ENCODE results near the gene ANKRD35.

The ANKRD35 gene

GRCh38 chr1:145912128-145912641 is 26.5 kb upstream of the ANKRD35 start:
- H3K4me3 ChIP-seq (ENCODE audit: low read length) = no peak overlapping the region
- TF ChIP-seq ZNF274 (IDR thresholded peaks at IDR 0.05; ENCODE audit: low read depth, low read length) = no peak

GRCh38 chr1:145908653-145909052 is 23.0 kb upstream of the ANKRD35 start:
- no peak overlapping the region for H3K4me3 ChIP-seq (ENCODE audit: low read length)
- no peak for TF ChIP-seq ZNF274 (IDR thresholded peaks at IDR 0.05; ENCODE audit: low read depth, low read length)

- no peak for TF ChIP-seq ZNF274 (IDR thresholded peaks at IDR 0.05; ENCODE audit: low read depth, low read length)
- no peak overlapping the region for H3K4me3 ChIP-seq (ENCODE audit: low read length)
Measured at GRCh38 chr1:145906954-145907753, 21.5 kb upstream of the ANKRD35 start.

GRCh38 chr1:145901312-145902021 is 15.8 kb upstream of the ANKRD35 start:
- H3K4me3 ChIP-seq (ENCODE audit: low read length) = no peak overlapping the region
- no peak for TF ChIP-seq ZNF274 (IDR thresholded peaks at IDR 0.05; ENCODE audit: low read depth, low read length)

- no peak for TF ChIP-seq ZNF274 (IDR thresholded peaks at IDR 0.05; ENCODE audit: low read depth, low read length)
- no peak overlapping the region for H3K4me3 ChIP-seq (ENCODE audit: low read length)
Measured at GRCh38 chr1:145898756-145899155, 13.1 kb upstream of the ANKRD35 start.

- TF ChIP-seq ZNF274 (IDR thresholded peaks at IDR 0.05; ENCODE audit: low read depth, low read length) = no peak
- no peak overlapping the region for H3K4me3 ChIP-seq (ENCODE audit: low read length)
Measured at GRCh38 chr1:145897969-145898368, 12.3 kb upstream of the ANKRD35 start.

- H3K4me3 ChIP-seq (ENCODE audit: low read length) = no peak overlapping the region
- no peak for TF ChIP-seq ZNF274 (IDR thresholded peaks at IDR 0.05; ENCODE audit: low read depth, low read length)
Measured at GRCh38 chr1:145895471-145895870, 9.8 kb upstream of the ANKRD35 start.

- TF ChIP-seq ZNF274 (IDR thresholded peaks at IDR 0.05; ENCODE audit: low read depth, low read length) = no peak
Measured at GRCh38 chr1:145893306-145894055, 7.8 kb upstream of the ANKRD35 start.

GRCh38 chr1:145892486-145893087 is 6.9 kb upstream of the ANKRD35 start:
- H3K4me3 ChIP-seq (ENCODE audit: low read length) = no peak overlapping the region
- TF ChIP-seq ZNF274 (IDR thresholded peaks at IDR 0.05; ENCODE audit: low read depth, low read length) = no peak

More at GRCh38 chr1:145893306-145894055, 7.8 kb upstream of the ANKRD35 start:
- H3K4me3 ChIP-seq (ENCODE audit: low read length) = no peak overlapping the region

GRCh38 chr1:145891587-145892485 is 6.2 kb upstream of the ANKRD35 start:
- TF ChIP-seq ZNF274 (IDR thresholded peaks at IDR 0.05; ENCODE audit: low read depth, low read length) = no peak
- no peak overlapping the region for H3K4me3 ChIP-seq (ENCODE audit: low read length)

- no peak for TF ChIP-seq ZNF274 (IDR thresholded peaks at IDR 0.05; ENCODE audit: low read depth, low read length)
- no peak overlapping the region for H3K4me3 ChIP-seq (ENCODE audit: low read length)
Measured at GRCh38 chr1:145891143-145891542, 5.5 kb upstream of the ANKRD35 start.

GRCh38 chr1:145889722-145890121 is 4.1 kb upstream of the ANKRD35 start:
- TF ChIP-seq ZNF274 (IDR thresholded peaks at IDR 0.05; ENCODE audit: low read depth, low read length) = no peak
- no peak overlapping the region for H3K4me3 ChIP-seq (ENCODE audit: low read length)

GRCh38 chr1:145887631-145888030 is 2.0 kb upstream of the ANKRD35 start:
- no peak overlapping the region for H3K4me3 ChIP-seq (ENCODE audit: low read length)
- TF ChIP-seq ZNF274 (IDR thresholded peaks at IDR 0.05; ENCODE audit: low read depth, low read length) = no peak

Measured in GM08714 (cell line).